ENCODE data around the gene NCR3LG1. TPM values are rescaled to one million over a fixed set of nuclear protein-coding genes. Genes with fewer than 3 reads are reported as not detected.

The NCR3LG1 gene
- total and polyA plus RNA-seq, 2 donors (not counting 3 experiments of a cell fraction or from before 2014, with no cell fraction given): 2.2 to 8.1 TPM

DNA sequence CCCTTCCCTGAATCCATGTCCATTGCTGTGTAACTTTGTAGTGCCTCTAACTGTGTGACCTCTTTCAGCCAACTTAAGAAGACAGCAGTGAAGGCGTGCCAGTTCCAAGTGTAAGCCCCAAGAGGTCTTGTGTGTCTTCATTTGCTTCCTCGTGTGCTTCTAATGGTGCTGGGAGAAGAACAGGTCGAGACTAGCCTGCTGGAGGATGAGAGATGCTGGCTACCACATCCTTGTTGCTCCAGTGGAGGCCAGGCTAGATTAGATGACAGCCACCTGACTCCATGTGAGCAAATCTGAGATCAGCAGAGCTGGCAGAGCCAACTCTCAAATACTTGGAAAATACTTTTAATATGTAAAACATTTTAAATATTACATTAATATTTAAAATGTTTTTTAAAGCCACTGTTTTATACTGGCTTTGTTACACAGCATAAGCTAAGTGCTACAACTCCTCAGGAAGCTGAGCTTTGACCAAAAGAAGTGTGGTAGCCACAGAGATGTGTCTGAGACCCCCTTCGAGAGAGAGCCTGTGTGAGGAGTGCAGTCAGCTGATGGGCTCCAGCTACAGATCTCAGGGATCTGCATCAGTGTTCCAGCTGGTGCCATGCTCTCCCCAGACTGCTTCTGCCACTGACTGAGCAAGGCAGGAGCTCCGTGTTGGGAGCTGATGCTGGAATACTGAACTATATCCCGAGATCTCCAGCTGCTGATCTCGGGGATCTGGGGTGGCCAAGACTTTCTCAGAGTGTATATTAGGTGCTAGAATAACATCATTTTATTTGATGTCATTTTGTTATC lies 28.0 kb downstream of the NCR3LG1 start:
- Histone ChIP-seq H3K79me2 (ENCODE audit: control insufficient read depth, insufficient read depth, low read length) (no peaks in the 10 kb centered on the region), H3K4me1 (ENCODE audit: control insufficient read depth, extremely low read depth, insufficient read depth, low read length) (no peaks in the 10 kb centered on the region), H3K9ac (replicated peaks; ENCODE audit: extremely low read depth, insufficient read depth, low read length) (no peak overlapping the region), H3K36me3 (ENCODE audit: control insufficient read depth in 2 of 2, extremely low read depth in 1 of 2, insufficient read depth in 2 of 2, low read length in 2 of 2) (no peaks in the 10 kb centered on the region), H2AFZ (ENCODE audit: low read depth, low read length) (no peak overlapping the region), H3K27ac (ENCODE audit: insufficient read depth, low read depth, low read length) (no peak overlapping the region), H3K4me2 (ENCODE audit: insufficient read depth, low read length) (no peak overlapping the region), H3K9me1 (replicated peaks; ENCODE audit: control insufficient read depth, extremely low read depth, insufficient read depth, low read length) (no peaks in the 10 kb centered on the region), H3K9me3 (replicated peaks; ENCODE audit: control insufficient read depth, insufficient read depth, low read length) (no peaks in the 10 kb centered on the region), H4K20me1 (replicated peaks; ENCODE audit: control insufficient read depth, extremely low read depth, insufficient read depth, low read length) (no peaks in the 10 kb centered on the region), H3K27me3 (ENCODE audit: control insufficient read depth in 2 of 2, insufficient read depth in 2 of 2, low read length in 2 of 2) (no peaks in the 10 kb centered on the region), H3K4me3 (replicated peaks in 1 of 3; ENCODE audit: insufficient read depth in 1 of 3, low read depth in 1 of 3, low read length in 3 of 3) (no peak overlapping the region)
- no TSS peak for BruUV-seq (replicated peaks)
- CTCF ChIA-PET: interaction anchor here (1.6 to 1.8 kb wide), 3 partner anchors 9 to 124 kb away, joined by 3 to 7 read pairs (median 6); partner anchors contain the start of gene KCNJ11
- no peak for DNase-seq (ENCODE audit: low read depth, low spot score)
- intact Hi-C loops (cut with micrococcal nuclease) (loop anchor here (10.0 kb wide), 1 partner anchor 595 kb away; no protein-coding TSS in a partner anchor), dilution Hi-C loops (cut with MboI; ENCODE audit: extremely low pct_ligation_motif_present, low sequenced_read_pairs) (no loop called here)
- TF ChIP-seq JUN (IDR thresholded peaks at IDR 0.05; ENCODE audit: borderline replicate concordance, insufficient read depth, insufficient read length, low read depth) (no peak), POLR2A (IDR thresholded peaks at IDR 0.05; ENCODE audit: low read depth, low read length) (no peak), FOS (IDR thresholded peaks at IDR 0.05; ENCODE audit: borderline replicate concordance, insufficient read depth, low read length) (no peak), GATA2 (IDR thresholded peaks at IDR 0.05; ENCODE audit: insufficient read depth, insufficient read length, low read depth, low read length) (no peak), POLR2AphosphoS5 (IDR thresholded peaks at IDR 0.05; ENCODE audit: insufficient read depth, low read depth, low read length) (no peak), MAX (IDR thresholded peaks at IDR 0.05; ENCODE audit: insufficient read depth, insufficient read length) (no peak), MYC (IDR thresholded peaks at IDR 0.05; ENCODE audit: low read depth, low read length) (no peak), EZH2 (IDR thresholded peaks at IDR 0.05; ENCODE audit: borderline replicate concordance, low read depth, low read length, severe bottlenecking) (no peak)
- TF ChIP-seq, protein P1, sequence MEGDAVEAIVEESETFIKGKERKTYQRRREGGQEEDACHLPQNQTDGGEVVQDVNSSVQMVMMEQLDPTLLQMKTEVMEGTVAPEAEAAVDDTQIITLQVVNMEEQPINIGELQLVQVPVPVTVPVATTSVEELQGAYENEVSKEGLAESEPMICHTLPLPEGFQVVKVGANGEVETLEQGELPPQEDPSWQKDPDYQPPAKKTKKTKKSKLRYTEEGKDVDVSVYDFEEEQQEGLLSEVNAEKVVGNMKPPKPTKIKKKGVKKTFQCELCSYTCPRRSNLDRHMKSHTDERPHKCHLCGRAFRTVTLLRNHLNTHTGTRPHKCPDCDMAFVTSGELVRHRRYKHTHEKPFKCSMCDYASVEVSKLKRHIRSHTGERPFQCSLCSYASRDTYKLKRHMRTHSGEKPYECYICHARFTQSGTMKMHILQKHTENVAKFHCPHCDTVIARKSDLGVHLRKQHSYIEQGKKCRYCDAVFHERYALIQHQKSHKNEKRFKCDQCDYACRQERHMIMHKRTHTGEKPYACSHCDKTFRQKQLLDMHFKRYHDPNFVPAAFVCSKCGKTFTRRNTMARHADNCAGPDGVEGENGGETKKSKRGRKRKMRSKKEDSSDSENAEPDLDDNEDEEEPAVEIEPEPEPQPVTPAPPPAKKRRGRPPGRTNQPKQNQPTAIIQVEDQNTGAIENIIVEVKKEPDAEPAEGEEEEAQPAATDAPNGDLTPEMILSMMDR (IDR thresholded peaks at IDR 0.05; ENCODE audit: extremely low read depth in 1 of 2, insufficient read depth in 1 of 2, low read depth in 1 of 2, low read length in 2 of 2): no peak
- POLR2A ChIA-PET: no interaction called here
- no peak for FAIRE-seq

Data from endothelial cell of umbilical vein (primary cell).